Osteoblast (primary cell): ENCODE results near the gene COPRS. TPM values are rescaled to one million over a fixed set of nuclear protein-coding genes. Genes with fewer than 3 reads are reported as not detected.
"Not testable (repeated sequence)": the region's sequence is repeated elsewhere in the genome, so short reads cannot be mapped to it uniquely, and the experiment has no call there.

Source experiments
- DNase-seq: peaks from one replicate; pipeline ENCODE4 v3.0.0; 2011; ENCODE audit warnings: low spot score, mixed read lengths; ENCODE audit not compliant: insufficient read length; ENCODE audit errors: missing footprints
- H2AFZ ChIP-seq: 2 replicates; pipeline ENCODE4 v1.6.0; 2011; ENCODE audit warnings: mild to moderate bottlenecking, low read length
- H3K27ac ChIP-seq: 2 replicates; pipeline ENCODE4 v1.5.1; 2011; ENCODE audit warnings: mild to moderate bottlenecking, low read depth, low read length, moderate library complexity
- H3K27me3 ChIP-seq: 2 replicates; pipeline ENCODE4 v1.6.0; 2012; ENCODE audit warnings: mild to moderate bottlenecking, control low read depth, inconsistent platforms, low read length, moderate library complexity; ENCODE audit not compliant: insufficient read depth
- H3K36me3 ChIP-seq: 2 replicates; pipeline ENCODE4 v1.5.1; 2011; ENCODE audit warnings: mild to moderate bottlenecking, low read length, control low read depth, moderate library complexity; ENCODE audit not compliant: insufficient read depth
- H3K4me1 ChIP-seq: 2 replicates; pipeline ENCODE4 v1.5.1; 2011; ENCODE audit warnings: mild to moderate bottlenecking, low read length, control low read depth, moderate library complexity; ENCODE audit not compliant: insufficient read depth
- H3K4me2 ChIP-seq: 2 replicates; pipeline ENCODE4 v1.6.0; 2011; ENCODE audit warnings: mild to moderate bottlenecking, low read length; ENCODE audit not compliant: insufficient read depth
- H3K4me3 ChIP-seq: fragments of 200-600 bp; sonication (generic); 3 replicates; pipeline ENCODE4 v1.5.1; 2012; ENCODE audit warnings: mild to moderate bottlenecking, low read length, inconsistent platforms; ENCODE audit not compliant: insufficient read depth
- H3K79me2 ChIP-seq: 2 replicates; pipeline ENCODE4 v1.6.0; 2012; ENCODE audit warnings: mild to moderate bottlenecking, low read length, control low read depth, inconsistent platforms; ENCODE audit not compliant: insufficient read depth
- H3K9me3 ChIP-seq: 2 replicates; pipeline ENCODE4 v1.5.1; 2011; ENCODE audit warnings: low read depth, low read length, control low read depth
- H4K20me1 ChIP-seq: 2 replicates; pipeline ENCODE4 v1.6.0; 2012; ENCODE audit warnings: mild to moderate bottlenecking, low read length, control low read depth; ENCODE audit not compliant: insufficient read depth
- CTCF ChIP-seq: IDR thresholded peaks from 2 replicates; pipeline ENCODE4 v1.5.1; 2011; ENCODE audit warnings: mild to moderate bottlenecking, low read depth, low read length, moderate library complexity; ENCODE audit errors: extremely low read depth
- total RNA-seq: library from RNA; depleted of rRNA; stranded (reverse); fragments of >200 nt; gene quantifications from 2 replicates; pipeline ENCODE4 v1.2.3, GENCODE V29; 2012

Gene COPRS
- total RNA-seq, 1 donor = 106 TPM

- no peak for TF ChIP-seq CTCF
- Histone ChIP-seq H3K4me3 (no peak overlapping the region), H3K36me3 (no peaks in the 10 kb centered on the region), H3K27ac (no peak overlapping the region), H3K4me1 (peaks cover 4% of the 10 kb centered on the region), H2AFZ (peak overlapping the region; percentile 18), H4K20me1 (no peaks in the 10 kb centered on the region), H3K4me2 (no peak overlapping the region), H3K9me3 (no peaks in the 10 kb centered on the region), H3K27me3 (no peaks in the 10 kb centered on the region), H3K79me2 (no peaks in the 10 kb centered on the region)
- DNase-seq = no peak
These were observed 43.8 kb downstream of the COPRS start for GRCh38 chr17:31815212-31815730.

DNA sequence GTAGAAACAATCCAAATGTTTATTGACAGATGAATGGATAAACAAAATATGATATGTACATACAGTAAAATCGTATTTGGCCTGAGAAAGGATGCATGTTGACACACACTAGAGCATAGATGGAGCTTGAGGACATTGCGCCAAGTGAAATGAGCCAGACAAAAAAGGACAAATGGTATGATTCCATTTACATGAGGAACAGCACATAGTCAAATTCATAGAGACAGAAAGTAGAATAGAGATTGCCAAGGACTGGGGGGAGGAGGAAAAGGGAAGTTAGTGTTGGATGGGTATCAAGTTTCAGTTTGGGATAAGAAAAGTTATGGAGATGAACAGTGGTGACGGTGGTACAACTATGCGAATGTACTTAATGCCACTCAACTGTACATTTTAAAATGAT, 47.9 kb downstream of the COPRS start:
- peak overlapping the region; percentile 47 for H2AFZ ChIP-seq
- DNase-seq = no peak
- H3K27me3 ChIP-seq = no peaks in the 10 kb centered on the region
- H3K4me1 ChIP-seq = peaks cover 4% of the 10 kb centered on the region
- no peak overlapping the region for H3K4me3 ChIP-seq
- H4K20me1 ChIP-seq = no peaks in the 10 kb centered on the region
- H3K36me3 ChIP-seq = no peaks in the 10 kb centered on the region
- no peaks in the 10 kb centered on the region for H3K9me3 ChIP-seq
- no peaks in the 10 kb centered on the region for H3K79me2 ChIP-seq
- TF ChIP-seq CTCF = no peak
- peak overlapping the region; percentile 29 for H3K4me2 ChIP-seq
- H3K27ac ChIP-seq = no peak overlapping the region

DNA sequence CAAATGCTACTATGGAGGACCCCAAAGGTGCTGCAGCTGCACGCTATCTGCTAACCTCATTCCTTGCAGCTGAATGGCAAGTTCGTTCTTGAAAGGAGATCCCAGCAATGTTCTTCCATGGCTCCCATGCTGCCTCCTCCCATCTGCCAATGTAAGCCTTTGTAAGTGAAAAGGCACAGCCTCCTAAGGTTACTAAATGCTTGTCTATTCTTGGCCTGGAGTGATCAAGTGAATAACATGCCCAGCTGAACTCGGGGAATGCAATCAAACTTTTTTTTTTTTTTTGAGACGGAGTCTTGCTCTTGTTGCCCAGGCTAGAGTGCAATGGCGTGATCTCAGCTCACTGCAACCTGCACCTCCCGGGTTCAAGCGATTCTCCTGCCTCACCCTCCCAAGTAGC, 49.2 kb downstream of the COPRS start:
- not testable (repeated sequence) for H3K27me3 ChIP-seq, H3K36me3 ChIP-seq

GRCh38 chr17:31808521-31809050, 50.5 kb downstream of the COPRS start:
- DNase-seq = no peak
- Histone ChIP-seq H3K27me3 (no peaks in the 10 kb centered on the region), H3K9me3 (no peaks in the 10 kb centered on the region), H3K79me2 (no peaks in the 10 kb centered on the region), H3K4me1 (peaks cover 4% of the 10 kb centered on the region), H3K4me2 (no peak overlapping the region), H3K36me3 (no peaks in the 10 kb centered on the region), H4K20me1 (no peaks in the 10 kb centered on the region), H3K27ac (no peak overlapping the region), H2AFZ (no peak overlapping the region), H3K4me3 (no peak overlapping the region)
- TF ChIP-seq CTCF = no peak

More for the DNA sequence above, 49.2 kb downstream of the COPRS start:
- H3K4me2 ChIP-seq, DNase-seq, H3K27ac ChIP-seq, H2AFZ ChIP-seq, H3K9me3 ChIP-seq, H3K79me2 ChIP-seq, H3K4me1 ChIP-seq, H4K20me1 ChIP-seq, H3K4me3 ChIP-seq: not testable (repeated sequence)
